Heart right ventricle (tissue), 16 donors: ENCODE results near the gene STRN3. TPM values are rescaled to one million over a fixed set of nuclear protein-coding genes. Genes with fewer than 3 reads are reported as not detected.
A peak's percentile ranks its signal among the peaks of the same experiment; 100 is the strongest.

Experiments
- ATAC-seq, 8 donors: fragments of 200-7000 bp; cut with Tn5 transposase; one replicate each; pipeline ENCODE4 v1.9.1; 2020; ENCODE audit warnings: mild to moderate bottlenecking in 8 of 8, moderate library complexity in 8 of 8, moderate number of reproducible peaks in 1 of 8
- DNase-seq, 2 donors: peaks; one replicate each; pipeline ENCODE4 v3.0.0-alpha.2; 2020
- H3K27ac ChIP-seq, 10 donors: fragments of 200-600 bp; sonication (generic) in 2 of 10; one replicate each; pipeline versions ENCODE4 v1.5.0 to v1.8.0; 2020 to 2022; ENCODE audit warnings: mild to moderate bottlenecking in 3 of 10
- H3K27me3 ChIP-seq, 7 donors: fragments of 200-600 bp; one replicate each; pipeline ENCODE4 v1.8.0; 2021 to 2022; ENCODE audit warnings: mild to moderate bottlenecking in 2 of 7
- H3K36me3 ChIP-seq, 9 donors: fragments of 200-600 bp; sonication (generic) in 1 of 9; one replicate each; pipeline versions ENCODE4 v1.5.0 to v1.8.0; 2020 to 2022; ENCODE audit warnings: mild to moderate bottlenecking in 2 of 9
- H3K4me1 ChIP-seq, 9 donors: fragments of 200-600 bp; sonication (generic) in 1 of 9; one replicate each; pipeline versions ENCODE4 v1.5.0 to v1.8.0; 2020 to 2022; ENCODE audit warnings: mild to moderate bottlenecking in 4 of 9
- H3K4me3 ChIP-seq, 10 donors: fragments of 200-600 bp; sonication (generic) in 2 of 10; one replicate each; pipeline versions ENCODE4 v1.5.0 to v1.8.0; 2020 to 2022; ENCODE audit warnings: mild to moderate bottlenecking in 7 of 10, moderate library complexity in 2 of 10
- H3K9me3 ChIP-seq, 11 donors: fragments of 200-600 bp in 10 of 11; sonication (generic) in 2 of 11; one replicate each; pipeline versions ENCODE4 v1.5.0 to v1.8.0; 2013 to 2022; ENCODE audit warnings: mild to moderate bottlenecking in 2 of 11, control low read depth in 1 of 11, moderate library complexity in 1 of 11
- WGBS, 2 donors: extraction: QIAGEN DNeasy Blood & Tissue Kit; methylation state at CpG; one replicate each; pipeline ENCODE4 v1.1.7; 2013; ENCODE audit warnings: inconsistent platforms in 1 of 2; 5-methylcytosine and 5-hydroxymethylcytosine counted together
- intact Hi-C, 10 donors: fragments of 100-400 bp; cut with DNase I; formaldehyde crosslinking; loops; one replicate each; pipeline versions ENCODE4 v1.11.1 to v1.14.2; 2022
- polyA plus RNA-seq, 2 donors: library from polyadenylated mRNA; stranded (reverse); fragments of 200-250 nt; gene quantifications; one replicate each; pipeline ENCODE4 v1.2.3, GENCODE V29; 2013
- total RNA-seq, 10 donors: library from RNA; stranded (reverse); fragmentation: NEBNext Ultra II Directional in 3 of 10; extraction: Animal tissue kit (Norgen Biotek cat#: 25700) in 3 of 10; gene quantifications; one replicate each; pipeline versions ENCODE4 v1.2.1 to v1.2.4, GENCODE V29; 2021 to 2023
- TF ChIP-seq, protein P1 (sequence below), 9 donors: fragments of 200-600 bp; sonication (generic) in 2 of 9; IDR thresholded peaks; one replicate each; pipeline versions ENCODE4 v1.5.0 to v1.8.0; 2021 to 2022; ENCODE audit warnings: antibody characterized with exemption in 9 of 9, mild to moderate bottlenecking in 5 of 9, moderate library complexity in 1 of 9
- donor health status: Arrhythmogenic right ventricular cardiomyopathy.
- donor health status: ischemic (EF 13 %, LVEDD 7.1; RV severe dilation, severe dysfunction).
- donor health status: healthy with polysubstance abuse.
- donor health status: DM: no; HTN: yes; CAD: no.
- donor health status: DM: no; HTN: no; CAD: no.
- donor health status: ischemic (EF 25% LVEDD 6.9; RV normal size, moderate dysfunction).
- donor health status: ischemic (EF 25% LVEDD 5.7; RV mildly dilated, moderate dysfunction).
- donor health status: healthy.
- donor health status: DM: yes; HTN: yes; CAD: no.
- donor health status: Ischemic cardiomyopathy.
- donor health status: ischemic (EF 35%, LVEDD 5.7; RV mildly dilated, moderate dysfunction).
- donor health status: nonischemic (EF 11% LVEDD 7.7; RV severe dilation, severe dysfunction).
- donor health status: DM: yes; HTN: yes; CAD: no.
- donor health status: PGD.
- donor health status: ischemic (EF 29% LVEDD 5.4; RV normal size, mild dysfunction).
- donor health status: nonischemic (EF 23%, LVEDD 6.1; RV moderate dilation, normal function).

Gene STRN3
- total and polyA plus RNA-seq, 12 donors = 10.5 to 60.4 (median 50.2) TPM

DNA sequence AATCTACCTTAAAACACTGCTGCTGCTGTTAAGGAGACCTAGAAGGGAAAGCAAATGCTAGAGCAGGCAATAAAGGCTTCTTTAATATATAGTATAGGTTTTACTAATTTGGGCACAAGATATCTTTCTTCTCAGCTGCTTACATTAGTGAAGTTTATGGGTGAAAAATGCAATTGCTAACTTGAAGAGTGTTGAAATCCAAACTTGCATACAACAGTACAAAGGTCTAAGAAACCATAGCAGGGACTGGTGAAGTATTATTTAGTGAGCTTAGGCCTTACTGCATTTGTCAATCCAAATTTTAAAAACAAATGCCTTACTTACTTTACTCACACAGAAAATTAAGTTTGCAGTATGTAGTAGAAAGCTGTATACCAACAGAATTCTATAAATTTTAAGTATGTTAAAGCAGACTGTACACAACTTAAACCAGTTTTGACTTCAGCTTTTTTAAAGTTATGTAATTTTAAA lies 2.1 kb downstream of the STRN3 start:
- ATAC-seq (no peak), DNase-seq (no peak)
- Histone ChIP-seq H3K27me3 (no peaks in the 10 kb centered on the region), H3K4me3 (peak overlapping the region in 6 of 10 donors; percentile 68 to 98 (median 96)), H3K9me3 (no peaks in the 10 kb centered on the region), H3K27ac (peak overlapping the region in 4 of 10 donors; percentile 99 to 100 (median 99)), H3K36me3 (peaks cover 0 to 24% (median 0%) of the 10 kb centered on the region in 9 donors), H3K4me1 (peaks cover 0 to 47% (median 30%) of the 10 kb centered on the region in 9 donors)
- TF ChIP-seq, protein P1, sequence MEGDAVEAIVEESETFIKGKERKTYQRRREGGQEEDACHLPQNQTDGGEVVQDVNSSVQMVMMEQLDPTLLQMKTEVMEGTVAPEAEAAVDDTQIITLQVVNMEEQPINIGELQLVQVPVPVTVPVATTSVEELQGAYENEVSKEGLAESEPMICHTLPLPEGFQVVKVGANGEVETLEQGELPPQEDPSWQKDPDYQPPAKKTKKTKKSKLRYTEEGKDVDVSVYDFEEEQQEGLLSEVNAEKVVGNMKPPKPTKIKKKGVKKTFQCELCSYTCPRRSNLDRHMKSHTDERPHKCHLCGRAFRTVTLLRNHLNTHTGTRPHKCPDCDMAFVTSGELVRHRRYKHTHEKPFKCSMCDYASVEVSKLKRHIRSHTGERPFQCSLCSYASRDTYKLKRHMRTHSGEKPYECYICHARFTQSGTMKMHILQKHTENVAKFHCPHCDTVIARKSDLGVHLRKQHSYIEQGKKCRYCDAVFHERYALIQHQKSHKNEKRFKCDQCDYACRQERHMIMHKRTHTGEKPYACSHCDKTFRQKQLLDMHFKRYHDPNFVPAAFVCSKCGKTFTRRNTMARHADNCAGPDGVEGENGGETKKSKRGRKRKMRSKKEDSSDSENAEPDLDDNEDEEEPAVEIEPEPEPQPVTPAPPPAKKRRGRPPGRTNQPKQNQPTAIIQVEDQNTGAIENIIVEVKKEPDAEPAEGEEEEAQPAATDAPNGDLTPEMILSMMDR (IDR thresholded peaks at IDR 0.05) = no peak
- intact Hi-C loops = loop anchor here in 3 of 10 donors (2.0 to 10.0 kb wide), 4 partner anchors 29 to 181 kb away; partner anchors contain the start of gene HECTD1 (in 1 of the 3)

DNA sequence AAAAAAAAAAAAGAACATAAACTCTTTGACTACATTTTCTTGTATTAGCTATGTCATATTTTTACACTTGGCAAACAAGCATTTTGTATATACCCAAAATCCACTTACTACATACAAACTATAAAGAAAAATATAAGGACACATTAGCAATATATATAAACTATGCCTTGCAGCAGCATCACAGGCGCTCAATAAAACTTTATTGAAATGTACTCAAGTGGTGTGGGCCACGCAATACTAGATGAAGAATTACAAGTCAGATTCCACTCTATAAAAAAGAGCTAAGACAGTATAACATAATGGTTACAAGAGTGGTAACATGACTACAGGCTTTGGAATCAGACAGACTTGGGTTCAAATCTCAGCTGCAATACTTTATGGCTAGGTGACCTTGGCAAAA lies 3.8 kb downstream of the STRN3 start:
- TF ChIP-seq, protein P1 (IDR thresholded peaks at IDR 0.05) = no peak
- DNase-seq = no peak
- intact Hi-C loops = loop anchor here in 2 of 10 donors (5.0 to 10.0 kb wide), 3 partner anchors 40 to 182 kb away; partner anchors contain the start of gene HECTD1 (in 1 of the 2)

DNA sequence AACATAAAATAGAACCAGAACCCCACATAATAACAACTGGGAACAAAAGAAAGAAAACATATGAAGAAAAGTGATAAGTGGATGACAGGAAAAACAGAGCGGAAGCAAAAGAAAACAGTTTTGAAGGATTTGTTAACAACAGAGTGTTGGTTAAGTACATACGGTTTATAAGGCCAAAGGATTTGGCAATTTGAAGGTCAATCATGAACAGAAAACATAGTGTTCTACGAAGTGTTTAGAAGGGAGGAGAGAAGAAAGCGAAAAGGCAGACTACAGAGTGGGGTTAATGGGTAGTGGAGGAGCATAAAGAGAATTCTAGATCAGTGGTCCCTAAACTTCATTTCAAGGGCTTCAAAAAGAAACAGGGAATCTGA lies 4.6 kb downstream of the STRN3 start:
- Histone ChIP-seq H3K4me3 (no peak overlapping the region), H3K4me1 (peaks cover 0 to 57% (median 30%) of the 10 kb centered on the region in 9 donors), H3K9me3 (no peaks in the 10 kb centered on the region), H3K27ac (no peak overlapping the region), H3K36me3 (peaks cover 0 to 42% (median 0%) of the 10 kb centered on the region in 9 donors), H3K27me3 (no peaks in the 10 kb centered on the region)
- WGBS, 2 donors = 76 to 87% methylated on average over 4 of the region's 4 CpGs
- ATAC-seq (no peak), DNase-seq (no peak)
- TF ChIP-seq, protein P1 (IDR thresholded peaks at IDR 0.05) = no peak
- intact Hi-C loops = loop anchor here in 2 of 10 donors (5.0 to 10.0 kb wide), 3 partner anchors 39 to 183 kb away; partner anchors contain the start of gene HECTD1 (in 1 of the 2)

More for the DNA sequence above, 3.8 kb downstream of the STRN3 start:
- peak overlapping the region in 1 of 10 donors; percentile 17 for H3K27ac ChIP-seq
- H3K27me3 ChIP-seq = no peaks in the 10 kb centered on the region
- H3K36me3 ChIP-seq = peaks cover 0 to 38% (median 0%) of the 10 kb centered on the region in 9 donors
- no peak overlapping the region for H3K4me3 ChIP-seq
- ATAC-seq = no peak
- WGBS, 2 donors = 72 to 100% methylated on average over 2 of the region's 2 CpGs
- peaks cover 0 to 60% (median 32%) of the 10 kb centered on the region in 9 donors for H3K4me1 ChIP-seq
- no peaks in the 10 kb centered on the region for H3K9me3 ChIP-seq

DNA sequence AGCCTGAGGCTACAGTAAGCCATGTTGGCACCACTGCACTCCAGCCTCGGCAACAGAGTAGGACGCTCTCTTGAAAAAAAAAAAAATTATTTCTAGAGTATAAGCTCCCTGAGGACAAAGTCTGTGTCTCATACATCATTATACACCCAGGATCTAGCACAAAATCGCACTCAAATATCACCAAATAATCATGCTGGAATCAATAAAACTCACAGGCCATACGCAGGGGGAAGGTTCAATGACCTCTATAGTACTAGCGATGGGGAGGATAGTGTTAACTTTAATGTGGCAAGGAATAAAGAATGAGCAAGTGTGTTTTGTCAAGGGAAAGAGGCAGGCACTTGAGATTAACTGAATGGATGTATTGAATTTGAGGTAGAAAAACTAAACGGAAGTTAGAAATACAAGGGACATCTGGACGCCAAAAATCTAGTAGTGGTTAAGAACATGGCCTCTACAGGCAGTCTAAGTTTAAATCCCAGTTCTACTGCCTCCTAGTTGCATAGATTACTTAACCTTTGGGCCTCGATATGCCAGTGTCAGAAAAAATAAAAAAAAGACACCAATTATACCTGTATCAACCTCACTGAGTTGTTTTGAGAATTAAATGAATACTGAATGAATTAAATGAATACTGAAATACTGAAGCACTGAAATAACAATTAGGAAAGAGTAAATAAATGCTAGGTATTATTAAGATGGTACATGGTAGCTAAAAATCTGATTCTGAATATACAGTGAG lies 5.2 kb downstream of the STRN3 start:
- TF ChIP-seq, protein P1 (IDR thresholded peaks at IDR 0.05) = no peak
- H3K4me3 ChIP-seq = no peak overlapping the region
- no peak for ATAC-seq
- H3K4me1 ChIP-seq = peaks cover 0 to 57% (median 30%) of the 10 kb centered on the region in 9 donors
- H3K9me3 ChIP-seq = no peaks in the 10 kb centered on the region
- H3K27ac ChIP-seq = peak overlapping the region in 1 of 10 donors; percentile 14
- WGBS, 2 donors = 72 to 74% methylated on average over 8 of the region's 8 CpGs
- H3K27me3 ChIP-seq = no peaks in the 10 kb centered on the region
- intact Hi-C loops = loop anchor here in 2 of 10 donors (5.0 to 10.0 kb wide), 3 partner anchors 39 to 184 kb away; partner anchors contain the start of gene HECTD1 (in 1 of the 2)
- DNase-seq = no peak
- peaks cover 0 to 42% (median 0%) of the 10 kb centered on the region in 9 donors for H3K36me3 ChIP-seq
